Right kidney (tissue), 1 donor: ENCODE results near the gene ERC1.

ENCODE experiments used
- DNase-seq: peaks from one replicate; pipeline ENCODE4 v3.0.0-alpha.2; 2016

ERC1 gene

GRCh38 chr12:1357711-1358110 is 366.7 kb downstream of the ERC1 start:
- DNase-seq = no peak

- no peak for DNase-seq
These were observed 369.6 kb downstream of the ERC1 start for GRCh38 chr12:1360441-1361210.

GRCh38 chr12:1362143-1362662 is 371.2 kb downstream of the ERC1 start:
- DNase-seq = no peak

GRCh38 chr12:1365703-1366102 is 374.7 kb downstream of the ERC1 start:
- DNase-seq = no peak

- DNase-seq = no peak
These were observed 376.6 kb downstream of the ERC1 start for GRCh38 chr12:1367331-1368291.

GRCh38 chr12:1369460-1369859 is 378.4 kb downstream of the ERC1 start:
- DNase-seq = no peak

- no peak for DNase-seq
These were observed 379.0 kb downstream of the ERC1 start for GRCh38 chr12:1369938-1370500.

GRCh38 chr12:1373901-1374735 is 383.1 kb downstream of the ERC1 start:
- DNase-seq = no peak

GRCh38 chr12:1375323-1375722 is 384.3 kb downstream of the ERC1 start:
- no peak for DNase-seq

GRCh38 chr12:1377117-1377516 is 386.1 kb downstream of the ERC1 start:
- no peak for DNase-seq

- no peak for DNase-seq
These were observed 386.7 kb downstream of the ERC1 start for GRCh38 chr12:1377681-1378080.

- no peak for DNase-seq
These were observed 389.3 kb downstream of the ERC1 start for GRCh38 chr12:1380171-1380851.

GRCh38 chr12:1382151-1382550 is 391.1 kb downstream of the ERC1 start:
- DNase-seq = no peak

GRCh38 chr12:1382826-1383225 is 391.8 kb downstream of the ERC1 start:
- no peak for DNase-seq

GRCh38 chr12:1383758-1384157 is 392.7 kb downstream of the ERC1 start:
- DNase-seq = no peak

GRCh38 chr12:1384910-1385309 is 393.9 kb downstream of the ERC1 start:
- no peak for DNase-seq

- no peak for DNase-seq
These were observed 400.7 kb downstream of the ERC1 start for GRCh38 chr12:1391722-1392121.

GRCh38 chr12:1395421-1395955 is 404.5 kb downstream of the ERC1 start:
- no peak for DNase-seq

- no peak for DNase-seq
These were observed 407.6 kb downstream of the ERC1 start for GRCh38 chr12:1398673-1399072.

GRCh38 chr12:1401891-1402290 is 410.9 kb downstream of the ERC1 start:
- DNase-seq = no peak

- no peak for DNase-seq
These were observed 412.4 kb downstream of the ERC1 start for GRCh38 chr12:1403417-1403816.
